Endothelial cell of umbilical vein (primary cell): ENCODE measurements around the gene PCDHB14. TPM values are rescaled to one million over a fixed set of nuclear protein-coding genes. Genes with fewer than 3 reads are reported as not detected.

Source experiments
- BruUV-seq: library from RNA; stranded (reverse); fragments of 400-500 nt; replicated peaks from 2 replicates; lab custom pipeline; 2021; lab: Mats Ljungman, UMichigan
- CTCF ChIA-PET: fragments of 300-600, 350-600 bp; sonication (Branson Sonifier 250); formaldehyde crosslinking; loops from one replicate; lab custom pipeline; 2021; ENCODE audit warnings: antibody characterized with exemption, inconsistent platforms; lab: Charles Lee
- POLR2A ChIA-PET: fragments of 300-600, 350-600 bp; sonication (Branson Sonifier 250); formaldehyde crosslinking; loops from one replicate; lab custom pipeline; 2021; ENCODE audit warnings: antibody characterized with exemption, inconsistent platforms; lab: Charles Lee
- DNase-seq: peaks from one replicate; pipeline ENCODE4 v3.0.0-alpha.2; 2011; ENCODE audit warnings: low read depth, low spot score
- FAIRE-seq: peaks from 2 replicates; lab custom pipeline; 2011; peaks lifted over from hg19 to GRCh38; lab: Jason Lieb, UNC
- H2AFZ ChIP-seq: 2 replicates; pipeline ENCODE4 v1.6.0; 2012; ENCODE audit warnings: low read depth, low read length, control low read depth, inconsistent platforms
- H3K27ac ChIP-seq: 2 replicates; pipeline ENCODE4 v1.5.1; 2011; ENCODE audit warnings: low read depth, mild to moderate bottlenecking, control low read depth, low read length, moderate library complexity; ENCODE audit not compliant: insufficient read depth
- H3K27me3 ChIP-seq, 2 experiments: 2 replicates each; pipeline versions ENCODE4 v1.6.0 to v1.6.1; 2011; ENCODE audit warnings: low read length in 2 of 2, mixed read lengths in 1 of 2; ENCODE audit not compliant: control insufficient read depth in 2 of 2, insufficient read depth in 2 of 2
- H3K36me3 ChIP-seq, 2 experiments: 2 replicates in 1 of 2; 3 replicates in 1 of 2; pipeline ENCODE4 v1.5.1; 2011; ENCODE audit warnings: low read length in 2 of 2, mild to moderate bottlenecking in 1 of 2, moderate library complexity in 1 of 2; ENCODE audit not compliant: control insufficient read depth in 2 of 2, insufficient read depth in 2 of 2; ENCODE audit errors: extremely low read depth in 1 of 2
- H3K4me1 ChIP-seq: 3 replicates; pipeline ENCODE4 v1.5.1; 2011; ENCODE audit warnings: mild to moderate bottlenecking, low read length; ENCODE audit not compliant: control insufficient read depth, insufficient read depth; ENCODE audit errors: extremely low read depth
- H3K4me2 ChIP-seq: 2 replicates; pipeline ENCODE4 v1.6.1; 2011; ENCODE audit warnings: low read length, control low read depth, mixed read lengths; ENCODE audit not compliant: insufficient read depth
- H3K4me3 ChIP-seq, 3 experiments: fragments of 200-600 bp in 1 of 3; sonication (generic), shearing (Covaris generic) in 1 of 3; replicated peaks in 1 of 3; 2 replicates each; pipeline ENCODE4 v1.5.1; 2011 to 2016; ENCODE audit warnings: control low read depth in 3 of 3, low read length in 3 of 3, mild to moderate bottlenecking in 2 of 3, inconsistent platforms in 1 of 3, low read depth in 1 of 3, moderate library complexity in 1 of 3; ENCODE audit not compliant: insufficient read depth in 1 of 3
- H3K79me2 ChIP-seq: 2 replicates; pipeline ENCODE4 v1.6.0; 2012; ENCODE audit warnings: low read length, inconsistent platforms; ENCODE audit not compliant: control insufficient read depth, insufficient read depth
- H3K9ac ChIP-seq: replicated peaks from 2 replicates; pipeline ENCODE3; 2011; ENCODE audit warnings: low read length, control low read depth; ENCODE audit not compliant: insufficient read depth; ENCODE audit errors: extremely low read depth
- H3K9me1 ChIP-seq: replicated peaks from 3 replicates; pipeline ENCODE4 v1.6.0; 2011; ENCODE audit warnings: mild to moderate bottlenecking, low read length; ENCODE audit not compliant: control insufficient read depth, insufficient read depth; ENCODE audit errors: extremely low read depth
- H3K9me3 ChIP-seq: replicated peaks from 2 replicates; pipeline ENCODE4 v1.5.1; 2012; ENCODE audit warnings: low read length, inconsistent platforms; ENCODE audit not compliant: control insufficient read depth, insufficient read depth
- H4K20me1 ChIP-seq: replicated peaks from 2 replicates; pipeline ENCODE3; 2011; ENCODE audit warnings: mild to moderate bottlenecking, low read length; ENCODE audit not compliant: control insufficient read depth, insufficient read depth; ENCODE audit errors: extremely low read depth
- CTCF ChIP-seq, 2 donors: IDR thresholded peaks; 1 replicate in 1 of 2; 2 replicates in 1 of 2; pipeline ENCODE4 v1.5.1; 2011; ENCODE audit warnings: low read length in 2 of 2, mild to moderate bottlenecking in 2 of 2, moderate library complexity in 2 of 2, control low read depth in 1 of 2, inconsistent platforms in 1 of 2, low read depth in 1 of 2; ENCODE audit not compliant: insufficient read depth in 1 of 2; ENCODE audit errors: extremely low read depth in 1 of 2
- EZH2 ChIP-seq: IDR thresholded peaks from 2 replicates; pipeline ENCODE4 v1.6.1; 2012; ENCODE audit warnings: borderline replicate concordance, low read depth, mild to moderate bottlenecking, moderate library complexity, low read length, inconsistent platforms; ENCODE audit not compliant: severe bottlenecking
- FOS ChIP-seq: IDR thresholded peaks from 2 replicates; pipeline ENCODE4 v1.6.1; 2011; ENCODE audit warnings: mild to moderate bottlenecking, low read length, moderate library complexity, borderline replicate concordance; ENCODE audit not compliant: insufficient read depth
- GATA2 ChIP-seq: IDR thresholded peaks from 2 replicates; pipeline ENCODE4 v1.7.0; 2011; ENCODE audit warnings: low read depth, mild to moderate bottlenecking, moderate library complexity, mixed read lengths, low read length; ENCODE audit not compliant: insufficient read length, insufficient read depth
- JUN ChIP-seq: IDR thresholded peaks from 2 replicates; pipeline ENCODE4 v1.6.1; 2011; ENCODE audit warnings: borderline replicate concordance, low read depth; ENCODE audit not compliant: insufficient read length, insufficient read depth
- MAX ChIP-seq: IDR thresholded peaks from 2 replicates; pipeline ENCODE4 v1.6.1; 2011; ENCODE audit not compliant: insufficient read depth, insufficient read length
- MYC ChIP-seq: IDR thresholded peaks from one replicate; pipeline ENCODE4 v1.6.1; 2011; ENCODE audit warnings: mild to moderate bottlenecking, low read depth, low read length
- POLR2A ChIP-seq: IDR thresholded peaks from 2 replicates; pipeline ENCODE4 v1.6.1; 2012; ENCODE audit warnings: low read depth, mild to moderate bottlenecking, control low read depth, low read length
- POLR2AphosphoS5 ChIP-seq: IDR thresholded peaks from 2 replicates; pipeline ENCODE4 v1.6.1; 2012; ENCODE audit warnings: low read depth, mild to moderate bottlenecking, control low read depth, low read length, moderate library complexity; ENCODE audit not compliant: insufficient read depth
- dilution Hi-C: fragments of 300-500 bp; cut with MboI; formaldehyde crosslinking; loops from one replicate; pipeline ENCODE4 v1.15.0; 2019; ENCODE audit warnings: low sequenced_read_pairs; ENCODE audit not compliant: extremely low pct_ligation_motif_present
- intact Hi-C: fragments of 100-400 bp; cut with micrococcal nuclease; formaldehyde crosslinking; loops from one replicate; pipeline ENCODE4 v1.10.0; 2022
- polyA plus RNA-seq, 4 experiments: library from polyadenylated mRNA; depleted of rRNA in 3 of 4; stranded (reverse) in 3 of 4; unstranded in 1 of 4; fragments of >200 nt; gene quantifications; 2 replicates each; pipeline versions ENCODE4 v1.2.1 to v1.2.3, GENCODE V29; 2011 to 2012; ENCODE audit warnings: missing spikeins in 1 of 4
- total RNA-seq: library from RNA; stranded (reverse); gene quantifications from 2 replicates; pipeline ENCODE4 v1.2.3, GENCODE V29; 2021

PCDHB14 gene
- total and polyA plus RNA-seq, 2 donors (not counting 3 experiments of a cell fraction or from before 2014, with no cell fraction given) = 0.72 to 1.0 TPM

- ChIA-PET POLR2A (no interaction called here), CTCF (no interaction called here)
- H3K9me3 ChIP-seq = no peaks in the 10 kb centered on the region
- H3K9me1 ChIP-seq = no peaks in the 10 kb centered on the region
- FAIRE-seq (no peak), DNase-seq (no peak)
- no peaks in the 10 kb centered on the region for H3K4me1 ChIP-seq
- no peaks in the 10 kb centered on the region for H4K20me1 ChIP-seq
- peaks cover 0 to 5% of the 10 kb centered on the region in 2 experiments for H3K27me3 ChIP-seq
- H3K27ac ChIP-seq = no peak overlapping the region
- no peak overlapping the region for H2AFZ ChIP-seq
- dilution Hi-C loops (no loop called here), intact Hi-C loops (no loop called here)
- no peak overlapping the region for H3K9ac ChIP-seq
- no peak overlapping the region for H3K4me3 ChIP-seq
- no TSS peak for BruUV-seq
- TF ChIP-seq GATA2 (no peak), MAX (no peak), POLR2AphosphoS5 (no peak), CTCF (IDR thresholded peaks at IDR 0.05; ENCODE audit: extremely low read depth in 1 of 2, insufficient read depth in 1 of 2, low read depth in 1 of 2, low read length in 2 of 2) (no peak), FOS (no peak), JUN (no peak), MYC (no peak), EZH2 (no peak), POLR2A (no peak)
- H3K4me2 ChIP-seq = no peak overlapping the region
- H3K36me3 ChIP-seq = no peaks in the 10 kb centered on the region
- no peaks in the 10 kb centered on the region for H3K79me2 ChIP-seq
Observed at GRCh38 chr5:141236516-141237313, 13.6 kb downstream of the PCDHB14 start.
